Stimulated activated CD4-positive, alpha-beta T cell treated with anti-CD3 and anti-CD28 coated beads, TNF-alpha, amount 100 ng/mL, for 1 hour (primary cell): ENCODE results near the gene PDE4D.
"Not testable (repeated sequence)": the region's sequence is repeated elsewhere in the genome, so short reads cannot be mapped to it uniquely, and the experiment has no call there.

ENCODE experiments used
- DNase-seq, 3 donors: peaks; one replicate each; pipeline ENCODE4 v3.0.0-alpha.2; 2020; ENCODE audit warnings: low read depth in 3 of 3, low spot score in 1 of 3

The PDE4D gene

DNA sequence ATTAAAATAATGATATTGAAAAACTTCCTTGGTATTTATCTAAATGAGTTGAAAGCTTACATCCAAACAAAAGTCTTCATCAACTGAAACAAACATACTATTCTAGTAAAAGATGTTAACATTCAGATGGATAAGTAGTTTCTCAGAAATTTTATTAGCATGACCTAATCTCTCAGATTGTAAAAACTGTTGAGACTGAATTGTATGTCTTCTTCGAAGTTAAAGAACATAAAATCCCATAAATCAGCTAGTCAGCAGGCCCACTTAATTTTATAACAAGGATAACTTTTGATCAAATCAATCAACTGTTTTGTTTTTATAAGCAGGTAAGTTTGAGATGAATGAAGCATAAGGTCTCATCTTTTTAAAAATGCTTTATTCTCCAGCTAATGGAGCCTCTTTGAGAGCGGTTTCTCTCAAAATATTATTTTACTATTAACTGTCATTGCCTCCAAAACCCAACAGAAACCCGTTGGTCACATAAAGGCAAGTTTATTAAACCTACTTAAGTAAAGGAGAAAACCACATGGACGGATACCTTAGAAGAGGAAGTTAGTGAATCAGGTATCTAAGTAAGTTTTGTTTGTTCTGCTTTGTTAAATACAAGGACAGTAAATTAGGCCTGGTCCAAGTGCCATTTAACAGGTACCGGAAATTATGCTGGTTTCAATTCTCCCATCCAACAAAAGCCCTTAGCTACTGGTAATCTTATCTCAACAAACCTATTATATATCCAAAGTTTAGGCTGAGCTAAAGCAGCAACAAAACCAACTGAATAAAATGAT lies 457.0 kb downstream of the PDE4D start:
- no peak for DNase-seq

DNA sequence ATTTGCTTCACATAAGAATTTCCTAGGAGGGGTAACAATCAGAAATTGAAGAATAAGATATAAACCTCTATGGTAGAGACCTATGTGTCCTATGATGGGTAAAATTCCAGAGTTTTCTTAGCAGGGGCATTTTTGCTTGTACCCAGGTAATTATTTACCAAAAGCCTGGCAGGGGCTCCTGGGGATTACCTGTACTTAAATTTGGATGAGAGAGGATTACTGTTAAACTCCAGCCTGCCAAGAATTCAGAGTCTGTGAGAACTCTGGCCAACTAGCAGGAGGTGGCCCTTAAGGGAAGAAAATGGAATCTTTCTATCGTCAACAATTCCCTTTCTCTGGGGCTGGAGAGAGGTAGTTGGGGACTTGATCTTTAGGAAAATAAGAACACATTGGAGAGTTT lies 460.4 kb downstream of the PDE4D start:
- no peak for DNase-seq

DNA sequence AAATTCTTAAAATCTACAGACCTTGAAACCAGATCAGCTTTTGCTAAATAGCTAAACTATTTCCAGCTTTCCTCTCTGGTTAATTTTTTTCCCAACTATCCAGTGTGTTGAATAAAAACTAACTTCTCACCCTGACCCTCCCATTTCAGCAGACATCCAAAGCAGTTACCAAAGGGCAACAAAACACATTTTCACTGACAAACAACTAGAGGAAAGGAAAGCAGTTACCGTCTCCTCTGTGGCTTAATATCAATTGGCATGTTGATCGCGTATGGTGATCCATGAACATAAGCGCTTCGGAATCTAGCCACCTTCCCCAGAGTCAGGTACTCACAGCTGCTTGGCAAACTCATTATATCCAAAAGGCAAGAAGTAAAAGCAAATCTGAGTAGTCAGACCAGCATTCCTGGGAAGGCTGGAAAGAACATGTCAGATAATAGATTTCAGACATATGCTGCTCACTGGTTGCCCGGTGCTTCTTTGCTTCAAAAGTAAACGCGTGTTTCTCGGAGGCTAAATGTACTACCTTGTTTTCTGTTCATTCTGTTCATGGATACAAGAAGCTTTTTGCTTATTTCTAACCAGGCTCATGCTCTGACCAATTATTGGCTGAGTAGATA lies 463.4 kb downstream of the PDE4D start:
- DNase-seq: no peak

DNA sequence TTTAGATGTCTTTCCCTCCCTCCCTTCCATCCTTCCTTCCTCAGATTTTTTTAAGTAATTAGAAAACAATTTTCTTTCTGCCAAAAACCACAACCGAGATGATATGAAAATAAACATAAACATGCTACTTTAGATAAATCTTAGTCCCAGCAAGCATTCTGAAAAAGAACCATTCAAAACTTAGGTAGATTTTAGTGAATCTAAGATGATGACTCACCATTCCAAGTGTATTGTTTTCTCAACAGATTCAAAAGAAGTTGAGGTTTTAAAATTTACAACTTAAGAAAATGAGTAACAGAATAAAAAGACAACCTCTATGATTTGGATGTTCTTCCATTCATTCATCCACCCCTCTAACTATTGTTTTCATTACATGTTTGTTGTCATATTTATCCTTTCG lies 465.1 kb downstream of the PDE4D start:
- DNase-seq: no peak

DNA sequence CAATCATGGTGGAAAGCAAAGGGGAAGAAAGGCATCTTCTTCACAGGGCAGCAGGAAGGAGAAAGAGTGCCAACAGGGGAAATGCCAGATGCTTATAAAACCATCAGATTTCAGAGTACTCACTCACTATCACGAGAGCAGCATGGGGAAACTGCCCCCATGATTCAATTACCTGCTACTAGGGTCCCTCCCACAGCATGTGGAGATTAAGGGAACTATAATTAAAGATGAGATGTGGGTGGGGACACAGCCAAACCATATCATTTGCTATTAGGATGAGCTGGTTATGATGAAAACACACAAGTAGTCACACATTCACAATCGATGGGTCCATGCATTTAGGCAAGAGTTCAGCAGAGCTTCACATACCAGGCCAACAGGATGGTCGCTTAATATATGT lies 469.0 kb downstream of the PDE4D start:
- DNase-seq: no peak

DNA sequence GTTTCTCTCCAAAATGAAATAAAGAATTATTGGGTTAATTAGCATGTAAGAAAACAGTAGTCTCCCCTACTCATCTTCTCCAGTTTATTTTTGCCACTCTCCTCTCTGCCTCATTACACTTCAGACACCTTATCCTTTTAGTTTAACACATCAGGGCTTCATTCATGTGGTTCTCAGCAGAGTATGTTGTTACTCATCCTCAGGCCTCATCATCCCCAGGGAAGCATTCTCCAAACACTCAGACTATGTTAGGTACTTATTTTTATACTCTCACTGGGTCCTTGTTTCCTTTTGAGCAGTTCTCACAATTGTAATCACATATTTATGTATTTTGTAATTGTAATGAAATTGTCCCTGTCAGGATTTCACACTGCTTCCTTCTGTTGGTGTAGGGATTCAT lies 470.5 kb downstream of the PDE4D start:
- DNase-seq: no peak

DNA sequence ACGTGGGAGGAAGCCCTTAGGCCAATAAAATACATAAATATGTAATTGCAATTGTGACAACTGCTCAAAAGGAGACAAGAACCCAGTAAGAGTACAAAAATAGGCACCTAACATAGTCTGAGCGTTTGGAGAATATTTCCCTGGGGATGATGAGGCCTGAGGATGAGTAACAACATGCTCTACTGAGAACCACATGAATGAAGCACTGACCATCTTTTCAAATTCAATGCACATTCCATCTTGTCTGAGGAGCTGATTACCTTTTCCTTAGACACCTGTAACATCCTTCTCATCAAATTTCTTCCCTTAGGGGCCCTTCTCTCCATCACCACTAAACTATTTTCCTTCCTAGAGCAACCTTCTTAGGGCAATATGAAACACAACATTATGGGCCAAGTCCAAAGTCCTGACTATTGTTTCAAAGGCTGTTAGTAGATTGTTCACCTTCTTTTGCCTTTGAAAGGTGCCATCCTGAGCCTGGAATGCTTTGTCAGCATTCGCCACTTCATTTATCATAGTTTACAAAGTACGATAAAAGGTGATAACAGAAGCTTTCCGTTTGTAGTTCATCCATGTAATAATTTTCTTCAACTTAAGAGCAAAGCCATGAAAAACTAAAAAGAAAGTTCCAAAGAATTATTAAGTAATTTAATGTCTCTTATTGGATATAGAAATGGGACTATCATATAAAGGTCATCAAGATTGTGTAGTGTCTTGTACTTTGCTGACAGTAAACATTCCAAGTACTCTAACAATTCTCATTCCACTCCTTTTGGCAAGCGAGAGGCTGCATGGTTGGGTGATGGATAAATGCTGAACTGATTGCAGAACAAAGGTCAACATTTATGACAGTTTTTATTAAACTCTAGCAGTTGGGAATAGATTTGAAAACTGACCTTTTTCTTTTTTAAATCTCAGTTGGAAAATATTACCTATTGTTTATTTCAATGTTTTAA lies 471.3 kb downstream of the PDE4D start:
- DNase-seq: no peak

DNA sequence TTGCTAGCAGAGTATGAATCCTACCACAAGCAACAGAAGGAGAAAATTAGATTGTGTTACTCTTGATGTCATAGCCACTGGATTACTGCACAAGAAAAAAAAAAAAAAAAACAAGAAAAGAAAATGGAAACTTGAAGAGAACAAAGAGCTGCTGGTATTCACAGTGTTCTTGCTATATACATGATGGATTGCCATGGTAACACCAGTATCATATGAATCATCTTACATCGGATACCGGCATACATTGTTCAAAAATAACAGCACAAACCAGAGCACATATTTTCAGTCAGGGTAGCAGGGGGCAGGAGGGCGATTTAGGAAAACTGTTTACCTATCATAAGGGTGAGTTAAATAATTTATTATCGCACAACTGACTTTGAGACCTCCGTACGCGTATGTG lies 472.9 kb downstream of the PDE4D start:
- no peak for DNase-seq

DNA sequence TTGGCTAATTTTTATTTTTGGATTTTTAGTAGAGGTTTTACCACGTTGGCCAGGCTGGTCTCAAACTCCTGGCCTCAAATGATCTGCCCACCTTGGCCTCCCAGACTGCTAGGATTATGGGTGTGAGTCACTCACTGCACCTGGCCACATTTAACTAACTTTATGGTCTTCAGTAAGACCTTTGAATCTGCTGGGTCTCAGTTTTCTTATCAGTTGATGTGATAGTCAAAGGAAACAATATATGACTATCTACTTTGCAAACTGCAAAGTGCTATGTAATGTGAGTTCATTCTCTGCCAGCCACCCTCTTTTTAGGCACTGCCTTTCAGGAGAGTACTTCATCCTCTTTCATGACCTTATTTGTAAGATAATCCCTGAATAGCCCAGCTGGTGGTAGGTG lies 474.7 kb downstream of the PDE4D start:
- DNase-seq: no peak

DNA sequence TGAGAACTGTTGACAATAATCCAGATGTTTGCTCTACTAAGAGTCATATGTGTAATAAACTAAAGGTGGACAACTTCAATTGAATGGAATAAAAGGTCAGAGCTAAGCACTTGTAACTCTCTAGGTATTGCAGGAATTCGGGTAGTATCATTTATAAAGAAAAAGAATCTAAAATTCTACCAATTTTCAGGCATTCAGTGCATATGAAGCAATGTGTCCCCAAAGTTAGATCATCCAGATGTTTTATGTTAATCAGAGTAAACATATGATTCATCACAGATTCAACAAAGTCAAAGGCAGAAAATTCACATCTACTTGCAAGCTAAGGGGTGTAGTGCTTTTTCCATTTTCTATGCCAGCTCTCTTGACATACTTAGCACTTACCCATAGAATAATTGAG lies 477.1 kb downstream of the PDE4D start:
- DNase-seq: no peak

DNA sequence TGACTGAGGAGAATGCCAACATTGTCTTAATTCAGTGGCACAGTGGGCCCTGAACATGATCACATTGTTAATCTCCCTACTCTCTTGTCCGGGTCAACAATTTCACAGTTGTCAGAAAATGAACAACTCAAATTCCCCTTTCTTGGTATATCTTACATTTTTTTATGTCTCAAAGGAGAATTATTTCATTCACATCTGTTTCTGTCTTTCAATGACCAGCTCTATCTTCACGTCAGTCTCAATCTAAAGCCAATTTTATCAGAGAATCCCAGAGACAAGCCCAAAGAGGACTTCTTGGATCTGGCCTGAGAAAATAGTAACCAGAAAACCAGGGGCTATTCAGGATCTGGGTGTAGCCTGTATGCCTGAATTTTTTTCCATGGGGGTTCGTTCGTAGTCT lies 477.5 kb downstream of the PDE4D start:
- DNase-seq: no peak

DNA sequence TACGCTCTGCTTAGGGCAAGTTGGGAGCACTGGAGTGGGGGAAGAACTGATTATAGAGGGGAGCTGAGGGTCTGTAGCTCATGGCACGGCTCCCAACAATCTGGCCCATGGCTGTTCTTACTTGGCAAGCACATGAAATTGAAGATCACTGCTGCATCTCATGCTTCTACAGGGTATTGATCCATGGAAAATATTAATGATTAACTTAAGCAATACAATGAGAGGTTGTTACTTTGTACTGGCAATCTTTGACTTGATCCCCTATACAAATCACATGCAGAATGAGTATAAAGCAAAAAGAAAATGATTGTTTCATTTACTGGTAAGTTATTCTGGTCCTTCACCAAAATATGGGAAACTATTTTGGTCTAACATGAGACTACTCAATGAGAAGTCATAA lies 481.1 kb downstream of the PDE4D start:
- DNase-seq: no peak

DNA sequence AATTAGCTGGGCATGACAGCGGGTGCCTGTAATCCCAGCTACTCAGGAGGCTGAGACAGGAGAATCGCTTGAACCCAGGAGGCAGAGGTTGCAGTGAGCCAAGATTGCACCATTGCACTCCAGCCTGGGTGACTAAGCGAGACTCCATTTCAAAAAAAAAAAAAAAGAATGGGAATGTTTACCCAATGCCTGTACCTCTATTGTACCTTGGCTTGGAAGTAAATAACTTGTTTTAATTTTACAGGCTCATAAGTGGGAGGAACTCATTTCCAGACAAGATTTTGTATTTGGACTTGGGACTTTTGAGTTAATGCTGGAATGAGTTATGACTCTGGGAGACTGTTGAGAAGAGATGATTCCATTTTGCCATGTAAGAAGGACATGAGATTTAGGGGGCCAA lies 484.5 kb downstream of the PDE4D start:
- not testable (repeated sequence) for DNase-seq

DNA sequence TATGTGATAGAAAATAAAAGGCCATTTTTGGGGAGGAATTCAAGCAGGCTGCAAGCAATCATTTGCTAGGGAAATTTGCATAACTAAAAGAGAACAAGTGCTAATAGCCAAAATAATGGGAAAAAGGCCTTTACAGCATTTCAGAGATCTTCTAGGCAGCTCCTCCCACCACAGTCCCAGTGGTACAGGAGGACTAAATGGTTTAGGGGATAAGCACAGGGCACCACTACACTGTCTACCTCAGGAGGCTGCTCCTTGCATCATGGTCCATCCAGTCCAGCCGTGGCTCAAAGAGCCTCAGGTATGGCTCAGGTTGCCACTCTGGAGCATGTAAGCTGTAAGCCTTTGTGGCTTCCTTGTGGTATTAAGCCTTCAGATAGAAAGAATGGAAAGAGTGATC lies 485.6 kb downstream of the PDE4D start:
- no peak for DNase-seq

DNA sequence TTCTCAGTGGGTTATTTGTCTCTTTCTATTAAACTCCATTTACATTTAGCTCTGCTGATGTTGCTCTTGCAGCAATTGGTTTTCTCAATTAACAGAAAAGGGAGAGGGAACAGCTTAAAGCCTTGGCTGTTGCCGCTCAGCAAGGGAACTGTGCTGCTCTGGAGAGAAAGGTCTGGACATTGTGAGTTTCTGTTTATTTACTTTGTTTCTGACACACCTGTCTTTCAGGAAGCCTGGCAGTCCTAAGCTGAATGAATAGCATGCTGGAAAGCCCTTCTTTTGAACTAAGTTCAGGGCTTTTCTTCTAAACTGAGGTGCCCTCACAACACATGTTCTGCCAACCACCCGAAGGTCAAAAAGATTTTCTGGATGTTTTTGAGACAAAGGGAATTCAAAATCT lies 491.9 kb downstream of the PDE4D start:
- no peak for DNase-seq

DNA sequence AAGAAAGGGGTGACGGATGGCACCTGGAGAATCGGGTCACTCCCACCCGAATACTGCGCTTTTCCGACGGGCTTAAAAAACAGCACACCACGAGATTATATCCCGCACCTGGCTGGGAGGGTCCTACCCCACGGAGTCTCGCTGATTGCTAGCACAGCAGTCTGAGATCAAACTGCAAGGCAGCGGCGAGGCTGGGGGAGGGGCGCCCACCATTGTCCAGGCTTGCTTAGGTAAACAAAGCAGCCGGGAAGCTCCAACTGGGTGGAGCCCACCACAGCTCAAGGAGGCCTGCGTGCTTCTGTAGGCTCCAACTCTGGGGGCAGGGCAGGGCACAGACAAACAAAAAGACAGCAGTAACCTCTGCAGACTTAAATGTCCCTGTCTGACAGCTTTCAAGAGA lies 498.6 kb downstream of the PDE4D start:
- DNase-seq: not testable (repeated sequence)

DNA sequence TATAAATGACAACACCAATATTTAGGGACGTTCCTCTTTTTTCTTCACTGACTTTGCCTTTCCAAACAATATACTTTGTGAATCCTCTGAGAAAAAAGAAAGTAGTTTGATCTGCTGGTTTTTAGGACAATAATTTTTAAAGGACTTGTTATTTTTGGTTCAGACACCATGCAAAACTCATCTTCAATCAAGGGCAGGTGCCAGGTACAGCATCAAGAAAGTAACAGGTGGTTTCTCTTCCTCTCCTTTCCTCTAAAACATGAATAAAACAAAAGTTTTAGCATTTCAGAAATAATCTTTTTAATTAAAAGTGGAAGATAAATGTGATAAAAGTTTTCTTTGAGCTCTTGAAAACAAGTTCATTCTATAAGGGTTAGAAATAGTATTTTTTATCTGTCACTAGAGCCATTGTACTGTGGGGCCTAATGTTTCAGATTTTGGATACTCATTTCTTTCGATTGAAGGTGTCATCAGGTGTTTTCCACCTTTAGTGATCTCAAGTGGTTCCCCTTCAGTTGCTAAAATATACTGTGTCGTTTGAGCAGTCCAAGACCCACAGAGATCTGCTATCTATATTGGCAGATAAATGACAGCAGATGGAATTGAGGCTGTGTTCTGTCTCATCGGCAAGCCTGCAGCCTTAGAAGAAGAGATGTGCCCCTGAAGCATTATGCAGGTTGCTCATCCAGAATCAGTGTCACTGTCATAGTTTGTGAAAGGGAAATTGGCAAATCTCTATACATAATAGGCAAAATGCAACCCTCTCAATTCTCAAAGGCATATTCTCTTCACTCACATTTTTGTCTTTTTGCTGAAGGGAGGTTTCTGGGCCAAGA lies 499.7 kb downstream of the PDE4D start:
- no peak for DNase-seq

DNA sequence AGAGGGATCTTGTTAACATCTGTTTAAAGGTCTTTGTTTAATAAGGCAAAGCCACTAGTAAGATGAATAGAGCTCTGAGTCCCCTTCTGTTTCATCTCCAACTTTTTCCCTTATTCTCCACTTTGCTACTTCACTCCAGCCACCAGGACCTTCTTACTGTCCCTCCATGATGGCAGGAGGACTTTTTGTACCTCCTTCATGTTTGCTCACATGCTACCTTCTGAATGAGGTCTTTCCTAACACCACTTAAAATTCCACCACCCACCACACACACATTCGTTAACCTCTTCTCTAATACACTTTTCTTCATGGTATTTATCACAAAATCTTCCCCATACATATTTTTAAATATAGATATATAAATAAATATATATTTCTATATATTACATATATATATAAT lies 501.9 kb downstream of the PDE4D start:
- DNase-seq: no peak

DNA sequence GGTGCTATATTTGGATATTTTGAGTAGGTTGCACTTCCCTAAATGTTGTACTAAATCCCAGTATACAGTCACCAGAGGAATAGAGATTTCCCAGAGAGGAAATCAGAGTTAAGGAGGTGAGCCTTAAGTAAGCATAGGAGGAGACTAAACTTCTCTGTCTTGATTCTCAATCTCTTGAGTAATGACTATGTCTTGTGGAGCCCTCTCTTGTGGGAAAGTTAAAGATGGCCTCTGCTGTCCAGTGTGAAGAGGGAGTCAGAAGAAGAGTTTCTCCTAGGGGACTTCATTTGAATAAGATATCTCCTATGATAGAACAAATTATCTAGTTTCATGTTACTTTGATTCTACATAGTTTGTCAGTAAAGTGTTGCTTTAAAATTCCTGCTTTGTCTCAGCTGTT lies 502.5 kb downstream of the PDE4D start:
- no peak for DNase-seq

DNA sequence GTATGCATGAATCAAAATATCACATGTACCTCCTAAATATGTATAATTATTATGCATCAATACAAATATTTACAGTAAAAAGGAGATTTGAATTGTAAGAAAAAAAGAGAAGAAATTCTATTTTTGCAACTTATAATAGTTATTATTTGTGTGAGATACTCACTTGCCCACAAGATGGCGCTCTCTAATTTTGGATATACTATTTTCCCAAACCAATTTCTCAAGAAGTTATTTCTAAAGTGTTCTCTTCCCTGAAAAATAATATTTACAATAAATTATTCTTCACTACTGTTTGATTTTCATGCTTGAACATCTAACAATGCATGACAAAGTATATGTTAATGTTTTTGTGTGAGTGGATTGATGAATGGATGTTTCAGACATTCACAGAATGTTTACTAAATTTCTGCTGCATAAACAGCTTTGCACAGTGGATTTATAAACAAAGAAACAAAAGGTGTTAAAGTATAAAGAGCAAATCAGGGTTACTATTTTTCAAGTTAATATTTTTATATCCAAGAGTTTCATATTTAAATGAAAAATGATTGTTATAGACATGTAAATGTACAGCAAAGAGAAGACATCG lies 503.4 kb downstream of the PDE4D start:
- no peak for DNase-seq

DNA sequence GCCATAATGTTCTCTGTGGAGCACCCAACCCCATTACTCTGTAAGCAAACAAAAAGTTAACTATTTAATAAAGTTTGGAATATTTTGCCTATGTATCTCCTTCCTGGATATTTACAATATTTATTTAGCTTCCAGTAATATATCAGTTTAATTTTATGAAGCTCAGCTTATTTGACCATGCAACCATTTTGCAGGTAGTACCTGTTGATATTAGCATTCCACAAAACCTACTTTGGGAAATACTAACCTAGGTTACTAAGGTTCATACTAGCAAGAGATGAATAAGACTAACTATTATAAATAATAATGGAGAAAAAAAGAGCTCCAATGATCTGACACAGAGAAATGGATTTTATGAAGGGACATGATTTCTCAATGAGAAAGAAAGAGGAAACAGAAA lies 506.4 kb downstream of the PDE4D start:
- no peak for DNase-seq
